HCT116 (cell line): ENCODE measurements around the gene CFAP74.

Source experiments
- CTCF ChIP-seq, 3 experiments: fragments of 200-600 bp in 1 of 3; sonication (generic) in 1 of 3; IDR thresholded peaks in 2 of 3; conservative IDR thresholded peaks in 1 of 3; 2 replicates each; pipeline ENCODE4 v1.5.1; 2012 to 2017; ENCODE audit warnings: low read depth in 2 of 3, low read length in 2 of 3, antibody characterized with exemption in 1 of 3, borderline replicate concordance in 1 of 3, control low read depth in 1 of 3, mild to moderate bottlenecking in 1 of 3, mixed read lengths in 1 of 3, mixed run types in 1 of 3, moderate library complexity in 1 of 3; ENCODE audit not compliant: insufficient read depth in 1 of 3
- ELF1 ChIP-seq: IDR thresholded peaks from 2 replicates; pipeline ENCODE4 v1.6.1; 2012; ENCODE audit warnings: low read depth, borderline replicate concordance
- EZH2 ChIP-seq: fragments of 200-600 bp; sonication (generic); IDR thresholded peaks from 2 replicates; pipeline ENCODE4 v1.6.1; 2017; ENCODE audit warnings: antibody characterized with exemption, mixed run types
- EZH2phosphoT487 ChIP-seq: fragments of 200-600 bp; IDR thresholded peaks from 2 replicates; pipeline ENCODE4 v1.6.1; 2018; ENCODE audit warnings: antibody characterized with exemption, borderline replicate concordance
- MAX ChIP-seq: IDR thresholded peaks from 2 replicates; pipeline ENCODE4 v1.6.1; 2012
- POLR2A ChIP-seq: IDR thresholded peaks from 2 replicates; pipeline ENCODE4 v1.7.0; 2011; ENCODE audit warnings: borderline replicate concordance; ENCODE audit not compliant: insufficient read depth, insufficient read length; ENCODE audit errors: extremely low read depth
- POLR2AphosphoS5 ChIP-seq: IDR thresholded peaks from 2 replicates; pipeline ENCODE4 v1.6.1; 2011; ENCODE audit warnings: mild to moderate bottlenecking, low read depth, low read length, moderate library complexity
- YY1 ChIP-seq: IDR thresholded peaks from 2 replicates; pipeline ENCODE4 v1.6.1; 2011; ENCODE audit warnings: low read length, low read depth, moderate library complexity, mild to moderate bottlenecking; ENCODE audit not compliant: insufficient replicate concordance; ENCODE audit errors: extremely low read depth

GRCh38 chr1:1893997-1894353 is 109.6 kb downstream of the CFAP74 start:
- TF ChIP-seq CTCF (IDR thresholded peaks at IDR 0.05 in 2 of 3, conservative IDR thresholded peaks at IDR 0.05 in 1 of 3; ENCODE audit: borderline replicate concordance in 1 of 3, insufficient read depth in 1 of 3, low read depth in 2 of 3, low read length in 2 of 3) (no peak), POLR2AphosphoS5 (no peak; the same call in 1 of the 2 replicates), MAX (no peak), POLR2A (no peak), EZH2phosphoT487 (no peak), EZH2 (no peak), ELF1 (no peak), YY1 (no peak)
